GM10847 (cell line): ENCODE results near the gene LEF1.

Experiments used
- POLR2A ChIP-seq: IDR thresholded peaks from 2 replicates; pipeline ENCODE4 v1.6.1; 2011; ENCODE audit not compliant: insufficient read length; ENCODE audit errors: extremely low read depth

The LEF1 gene

DNA sequence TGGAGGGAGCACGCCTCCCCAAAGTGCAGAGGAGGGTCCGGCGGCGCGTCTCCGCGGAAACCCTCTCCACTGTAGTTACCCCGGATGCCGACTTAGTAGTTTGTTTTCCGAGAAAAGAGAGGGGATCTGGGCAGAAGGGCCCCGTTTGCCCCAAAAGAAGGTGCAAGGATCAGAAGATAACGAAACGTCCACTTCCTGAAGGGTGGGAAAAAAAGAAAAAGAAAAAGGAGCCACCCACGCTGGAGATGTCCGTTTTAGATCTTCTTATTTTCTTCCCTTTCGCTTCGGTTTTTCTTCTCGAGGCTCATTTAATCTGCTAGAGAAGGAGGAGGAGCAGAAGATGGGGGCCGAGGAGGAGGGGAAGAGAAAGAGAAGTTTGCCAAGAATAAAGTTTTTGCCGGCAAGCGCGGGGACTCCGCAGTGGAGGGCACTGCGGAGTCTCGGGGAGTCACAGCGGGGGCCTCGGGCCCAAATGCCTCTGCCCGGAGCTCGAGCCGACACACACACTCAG lies 517 bp downstream of the LEF1 start:
- no peak for TF ChIP-seq POLR2A

GRCh38 chr4:108166441-108167315 lies 2.1 kb downstream of the LEF1 start:
- no peak for TF ChIP-seq POLR2A

DNA sequence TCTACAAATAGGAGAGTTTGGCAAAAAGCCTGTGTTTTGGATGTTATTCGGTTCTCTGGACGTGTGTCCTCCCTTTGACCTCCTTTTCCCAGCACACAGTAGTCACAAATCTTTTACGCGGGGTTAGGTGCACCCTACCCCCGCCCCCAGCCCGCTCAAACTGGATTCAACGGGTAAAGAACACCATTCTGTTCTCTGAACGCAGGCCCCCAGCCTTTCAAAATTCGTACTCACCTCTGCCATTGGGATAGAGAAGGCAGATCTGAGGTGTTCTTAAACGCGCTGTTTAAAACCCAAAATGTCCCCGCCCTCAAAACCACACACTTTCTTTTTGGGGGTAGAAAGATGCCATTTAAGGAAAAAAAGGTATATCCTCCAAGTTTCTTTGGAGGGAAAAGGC lies 2.7 kb downstream of the LEF1 start:
- TF ChIP-seq POLR2A = no peak

DNA sequence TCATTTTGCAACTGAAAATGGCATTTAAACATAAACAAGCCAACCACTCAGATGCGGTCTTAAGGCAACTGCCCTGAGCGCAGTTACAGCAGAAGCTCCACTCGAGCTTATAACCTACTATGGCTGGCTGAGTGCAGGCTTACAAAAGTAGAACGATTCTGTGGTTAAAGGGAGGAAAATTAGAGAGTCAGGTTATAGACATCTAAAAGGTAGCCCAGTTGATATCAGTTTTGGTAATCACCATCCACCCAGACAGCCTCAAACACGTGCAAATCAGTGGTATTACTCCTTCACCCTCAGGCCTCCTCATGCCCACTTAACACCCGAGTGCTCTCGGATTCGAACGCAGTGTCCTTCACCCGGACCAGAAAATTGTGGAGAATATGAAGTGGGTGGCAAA lies 3.1 kb downstream of the LEF1 start:
- TF ChIP-seq POLR2A = no peak

- TF ChIP-seq POLR2A = no peak
Measured at GRCh38 chr4:108163351-108163750, 5.4 kb downstream of the LEF1 start.

DNA sequence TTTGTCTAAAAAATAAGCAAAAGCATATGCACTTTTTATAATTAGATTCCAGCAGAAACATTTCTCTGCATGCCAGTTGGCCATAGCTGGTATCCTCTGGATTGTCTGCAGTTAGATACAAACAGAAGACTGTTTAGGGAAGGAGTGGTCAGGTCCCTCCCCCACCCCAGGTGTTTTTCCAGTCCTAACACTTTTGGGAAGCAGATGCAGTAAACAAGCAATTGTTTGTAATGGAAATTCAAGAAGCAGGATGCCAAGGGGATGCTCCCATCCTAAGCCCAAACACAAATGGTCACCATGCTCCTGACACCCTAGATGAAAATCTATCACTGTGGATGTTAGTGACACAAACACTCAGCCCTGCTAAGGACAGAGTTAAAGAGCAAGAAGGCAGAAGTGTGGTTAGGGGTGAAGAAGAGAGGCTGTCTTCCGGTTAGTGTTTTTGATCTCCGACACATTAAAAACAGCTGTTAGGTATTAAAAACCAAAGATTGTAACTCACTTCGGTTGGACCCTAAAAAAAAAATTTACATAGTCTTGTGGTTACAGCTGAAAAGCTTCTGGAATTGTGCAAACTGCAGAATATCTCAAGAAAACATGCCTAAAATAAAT lies 7.9 kb downstream of the LEF1 start:
- no peak for TF ChIP-seq POLR2A

- no peak for TF ChIP-seq POLR2A
Measured at GRCh38 chr4:108159845-108160244, 8.9 kb downstream of the LEF1 start.

DNA sequence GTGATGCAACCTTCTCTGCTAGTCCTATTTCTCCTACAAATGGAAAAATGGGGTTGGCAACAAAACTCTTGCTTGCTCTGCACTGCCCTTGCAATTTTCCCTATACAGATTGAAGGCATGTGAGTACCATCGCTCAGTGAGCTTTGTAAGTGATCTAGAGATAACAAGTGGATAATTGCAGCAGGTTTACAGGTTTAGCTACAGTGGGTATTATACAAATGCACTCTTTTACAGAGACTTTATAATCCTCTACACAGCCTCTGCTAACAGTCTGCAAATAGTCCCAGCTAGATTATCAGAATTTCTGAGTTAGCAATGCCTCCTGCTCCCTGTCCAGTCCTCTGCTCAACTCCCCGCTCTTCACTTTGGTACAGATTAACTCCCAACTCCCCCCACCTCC lies 11.1 kb downstream of the LEF1 start:
- no peak for TF ChIP-seq POLR2A

GRCh38 chr4:108156391-108156790 lies 12.3 kb downstream of the LEF1 start:
- no peak for TF ChIP-seq POLR2A

GRCh38 chr4:108155373-108155772 lies 13.4 kb downstream of the LEF1 start:
- no peak for TF ChIP-seq POLR2A

DNA sequence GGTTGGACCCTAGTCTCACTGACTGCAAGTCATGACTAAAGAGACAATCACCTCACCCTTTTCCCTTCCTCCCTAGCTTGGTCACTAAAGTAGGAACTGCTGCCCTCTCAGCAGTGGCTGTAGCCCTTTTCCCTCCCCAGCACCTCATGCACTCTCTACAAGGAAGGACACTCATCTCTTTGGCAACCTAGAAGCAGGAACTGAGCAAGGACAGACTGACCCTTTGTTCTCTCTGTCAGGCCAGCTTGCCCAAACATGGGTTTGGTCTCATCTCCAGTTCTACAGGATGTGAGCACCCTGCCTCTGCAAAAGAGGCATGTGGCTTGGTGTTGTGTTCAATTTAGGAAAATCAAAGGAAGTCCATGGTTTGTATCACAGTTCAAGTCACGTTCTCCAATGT lies 15.8 kb downstream of the LEF1 start:
- TF ChIP-seq POLR2A = no peak

GRCh38 chr4:108149588-108150380 lies 18.9 kb downstream of the LEF1 start:
- TF ChIP-seq POLR2A = no peak

DNA sequence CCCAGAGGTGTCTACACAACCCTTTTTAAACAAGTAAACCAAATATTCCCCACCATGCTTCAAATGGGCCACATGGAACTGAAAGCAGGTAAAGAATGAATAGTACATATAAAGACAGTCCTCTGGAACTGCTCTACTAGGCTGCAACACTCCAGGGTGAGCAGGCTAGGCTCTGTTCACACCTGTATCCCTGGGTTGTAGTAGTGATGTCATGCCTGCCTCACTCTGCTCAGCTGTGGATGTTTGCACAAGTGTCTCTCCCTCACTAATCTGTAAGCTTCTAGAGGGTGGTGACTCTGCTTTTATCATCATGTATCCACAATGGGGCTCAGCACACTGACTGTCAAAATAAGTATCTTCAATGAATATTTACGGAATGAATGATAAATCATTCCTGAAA lies 20.4 kb downstream of the LEF1 start:
- TF ChIP-seq POLR2A = no peak

GRCh38 chr4:108146819-108147218 lies 21.9 kb downstream of the LEF1 start:
- TF ChIP-seq POLR2A = no peak

GRCh38 chr4:108146336-108146735 lies 22.4 kb downstream of the LEF1 start:
- no peak for TF ChIP-seq POLR2A

DNA sequence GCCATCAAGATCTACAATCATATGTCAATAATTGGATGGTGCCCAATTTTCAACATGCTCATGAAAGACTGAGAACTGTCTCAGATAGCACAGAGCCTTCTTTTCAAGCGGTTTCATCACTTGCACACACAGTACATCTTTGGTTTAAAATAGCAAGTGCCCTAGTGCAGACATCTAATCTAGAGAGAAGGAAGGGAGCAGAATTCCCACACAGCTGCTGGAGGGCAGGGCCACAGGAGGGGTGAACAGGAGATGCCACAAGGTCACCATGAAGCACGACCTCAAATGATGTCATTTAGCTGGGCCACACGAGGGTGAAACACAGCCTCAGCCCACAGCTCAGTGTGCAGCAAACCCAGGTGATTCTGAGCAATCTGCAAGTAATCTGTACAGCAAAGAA lies 24.3 kb downstream of the LEF1 start:
- no peak for TF ChIP-seq POLR2A
